Left lung (tissue), 10 donors: ENCODE results near the gene AHCYL2. TPM values are rescaled to one million over a fixed set of nuclear protein-coding genes. Genes with fewer than 3 reads are reported as not detected.

Experiments used
- ATAC-seq: fragments of 200-7000 bp; cut with Tn5 transposase; one replicate; pipeline ENCODE4 v1.9.1; 2020; ENCODE audit warnings: moderate library complexity
- DNase-seq, 4 donors: peaks; one replicate each; pipeline ENCODE4 v3.0.0-alpha.2; 2013 to 2020
- H3K27ac ChIP-seq, 2 donors: fragments of 200-600 bp; sonication (generic) in 1 of 2; one replicate each; pipeline versions ENCODE4 v1.5.0 to v1.8.0; 2020 to 2021
- H3K27me3 ChIP-seq, 2 donors: fragments of 200-600 bp; sonication (generic) in 1 of 2; one replicate each; pipeline versions ENCODE4 v1.5.0 to v1.8.0; 2020 to 2021
- H3K36me3 ChIP-seq, 2 donors: fragments of 200-600 bp; sonication (generic) in 1 of 2; one replicate each; pipeline versions ENCODE4 v1.5.0 to v1.8.0; 2020 to 2021
- H3K4me1 ChIP-seq, 2 donors: fragments of 200-600 bp; one replicate each; pipeline ENCODE4 v1.8.0; 2021
- H3K4me3 ChIP-seq, 2 donors: fragments of 200-600 bp; sonication (generic) in 1 of 2; one replicate each; pipeline versions ENCODE4 v1.5.0 to v1.8.0; 2020 to 2021; ENCODE audit warnings: mild to moderate bottlenecking in 1 of 2
- H3K9me3 ChIP-seq, 2 donors: fragments of 200-600 bp; sonication (generic) in 1 of 2; one replicate each; pipeline versions ENCODE4 v1.5.0 to v1.8.0; 2020 to 2021
- CTCF ChIP-seq, 2 donors: fragments of 200-600 bp; sonication (generic) in 1 of 2; IDR thresholded peaks; one replicate each; pipeline versions ENCODE4 v1.5.0 to v1.8.0; 2021; ENCODE audit warnings: antibody characterized with exemption in 2 of 2
- intact Hi-C, 2 donors: fragments of 100-400 bp; cut with DNase I; formaldehyde crosslinking; loops; one replicate each; pipeline versions ENCODE4 v1.11.2 to v1.14.2; 2022
- polyA plus RNA-seq, 6 donors: library from polyadenylated mRNA; unstranded; fragments of 120-200 nt; gene quantifications; one replicate each; pipeline ENCODE4 v1.2.1, GENCODE V29; 2013; ENCODE audit not compliant: insufficient read length in 6 of 6
- total RNA-seq, 2 donors: library from RNA; stranded (reverse); fragmentation: NEBNext Ultra II Directional; extraction: Animal tissue kit (Norgen Biotek cat#: 25700); gene quantifications; one replicate each; pipeline ENCODE4 v1.2.1, GENCODE V29; 2021
- donor health status: DM: no; HTN: yes; CAD: no.
- donor health status: DM: no; HTN: no; CAD: no.

AHCYL2 gene
- total and polyA plus RNA-seq, 8 donors: 16.2 to 219 (median 21.3) TPM

GRCh38 chr7:129452589-129453231 lies 227.9 kb downstream of the AHCYL2 start:
- intact Hi-C loops: no loop called here
- H3K9me3 ChIP-seq: peaks cover 0 to 14% of the 10 kb centered on the region in 2 donors
- H3K36me3 ChIP-seq: no peaks in the 10 kb centered on the region
- H3K4me1 ChIP-seq: no peaks in the 10 kb centered on the region
- DNase-seq (no peak), ATAC-seq (no peak)
- TF ChIP-seq CTCF (IDR thresholded peaks at IDR 0.05): no peak
- H3K27ac ChIP-seq: no peak overlapping the region
- H3K27me3 ChIP-seq: no peaks in the 10 kb centered on the region
- no peak overlapping the region for H3K4me3 ChIP-seq

GRCh38 chr7:129453510-129454248 lies 228.8 kb downstream of the AHCYL2 start:
- intact Hi-C loops: no loop called here
- Histone ChIP-seq H3K27ac (no peak overlapping the region), H3K27me3 (no peaks in the 10 kb centered on the region), H3K4me1 (no peaks in the 10 kb centered on the region), H3K9me3 (peaks cover 0 to 6% of the 10 kb centered on the region in 2 donors), H3K4me3 (no peak overlapping the region), H3K36me3 (no peaks in the 10 kb centered on the region)
- TF ChIP-seq CTCF (IDR thresholded peaks at IDR 0.05): no peak
- no peak for DNase-seq
- no peak for ATAC-seq

- DNase-seq (no peak), ATAC-seq (no peak)
- H3K27me3 ChIP-seq: no peaks in the 10 kb centered on the region
- H3K4me1 ChIP-seq: no peaks in the 10 kb centered on the region
- no peak overlapping the region for H3K4me3 ChIP-seq
- H3K9me3 ChIP-seq: peaks cover 0 to under 1% of the 10 kb centered on the region in 2 donors
- H3K27ac ChIP-seq: no peak overlapping the region
- intact Hi-C loops: no loop called here
- H3K36me3 ChIP-seq: no peaks in the 10 kb centered on the region
- no peak for TF ChIP-seq CTCF (IDR thresholded peaks at IDR 0.05)
Measured at GRCh38 chr7:129454249-129454551, 229.4 kb downstream of the AHCYL2 start.

GRCh38 chr7:129456421-129456820 lies 231.6 kb downstream of the AHCYL2 start:
- no peak overlapping the region for H3K27ac ChIP-seq
- intact Hi-C loops: no loop called here
- H3K27me3 ChIP-seq: no peaks in the 10 kb centered on the region
- no peak for ATAC-seq
- no peak for DNase-seq
- H3K9me3 ChIP-seq: no peaks in the 10 kb centered on the region
- no peaks in the 10 kb centered on the region for H3K4me1 ChIP-seq
- no peak for TF ChIP-seq CTCF (IDR thresholded peaks at IDR 0.05)
- H3K36me3 ChIP-seq: peaks cover 0 to 4% of the 10 kb centered on the region in 2 donors
- H3K4me3 ChIP-seq: no peak overlapping the region

GRCh38 chr7:129457101-129457500 lies 232.3 kb downstream of the AHCYL2 start:
- Histone ChIP-seq H3K4me3 (no peak overlapping the region), H3K36me3 (peaks cover 0 to 4% of the 10 kb centered on the region in 2 donors), H3K4me1 (no peaks in the 10 kb centered on the region), H3K27ac (no peak overlapping the region), H3K27me3 (no peaks in the 10 kb centered on the region), H3K9me3 (no peaks in the 10 kb centered on the region)
- ATAC-seq (no peak), DNase-seq (no peak)
- TF ChIP-seq CTCF (IDR thresholded peaks at IDR 0.05): no peak
- intact Hi-C loops: no loop called here
